GM21529 (cell line): ENCODE measurements around the gene NAA40.

Source experiments
- ATAC-seq: cut with Tn5 transposase; IDR thresholded peaks from one replicate; pipeline ENCODE4 v1.9.1; 2021; ENCODE audit not compliant: unreplicated experiment

The NAA40 gene

DNA sequence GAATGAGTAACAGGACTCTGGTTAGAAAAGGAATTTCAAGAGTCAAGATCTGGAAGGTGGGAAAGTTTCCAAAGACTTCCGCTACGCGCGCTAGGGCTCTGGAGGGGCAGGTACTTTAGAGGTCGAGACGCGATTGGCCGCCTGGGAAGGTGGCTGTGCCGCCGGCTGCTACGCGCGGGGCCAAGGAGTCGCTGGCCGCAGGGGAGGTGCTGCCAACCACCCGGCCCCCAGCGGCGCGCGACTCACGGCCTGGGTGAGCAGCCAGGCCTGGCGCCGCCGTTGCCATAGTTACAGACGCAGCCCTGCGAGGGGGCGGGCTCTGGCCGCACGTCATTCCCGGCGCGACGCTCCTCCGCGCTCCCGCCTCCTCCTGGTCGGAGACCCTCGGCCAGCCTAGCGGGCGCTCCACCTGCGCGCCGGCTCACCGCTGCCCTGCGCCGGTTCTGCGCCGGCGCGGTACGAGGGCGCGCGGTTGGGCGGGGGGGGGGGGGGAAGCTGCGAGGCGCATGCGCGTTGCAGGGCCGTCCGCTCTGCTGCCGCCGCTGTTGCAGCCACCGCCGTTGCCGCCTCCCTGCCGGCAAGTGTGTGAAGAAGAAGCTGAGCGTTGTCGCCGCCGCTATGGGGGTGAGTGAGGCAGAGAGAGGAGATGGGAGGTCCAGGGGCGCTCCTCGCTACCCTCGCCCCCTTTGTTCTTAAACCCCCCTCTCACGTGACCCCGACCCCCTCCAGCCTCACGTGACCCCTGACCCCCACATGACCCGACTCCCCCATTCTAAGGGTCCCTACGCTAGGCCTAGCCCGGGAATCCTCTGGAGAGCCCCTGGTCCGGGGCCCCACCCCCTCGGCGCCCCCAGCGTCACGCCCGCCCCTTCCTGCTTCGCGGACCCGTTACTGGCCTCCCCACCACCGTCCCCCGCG, at the start of gene NAA40:
TSS of gene NAA40 (plus strand) at position 524 of the 918 bp plus-strand sequence. CDS start at position 619, 95 bp downstream.
- ATAC-seq: peak; percentile 86

DNA sequence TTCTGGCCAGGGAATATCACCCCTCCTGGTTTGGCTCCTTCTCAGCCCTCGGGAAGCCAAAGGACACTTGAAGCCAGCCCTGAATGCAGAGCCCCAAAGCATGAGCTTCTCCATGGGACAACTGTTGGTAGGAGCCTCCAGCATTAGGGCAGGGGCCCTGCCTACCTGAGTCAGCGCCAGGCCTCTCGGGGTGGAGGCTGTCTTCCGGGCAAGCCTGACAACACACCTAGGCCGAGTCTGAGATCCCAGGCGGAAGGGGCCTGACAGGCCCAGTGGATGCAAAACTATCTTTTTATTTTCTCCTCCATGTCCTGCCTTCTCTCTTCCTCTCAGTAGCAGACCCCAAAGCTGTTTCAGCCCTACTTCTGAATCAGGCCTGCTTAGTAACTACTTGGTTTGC, 49.5 kb upstream of the NAA40 start:
- ATAC-seq: no peak

DNA sequence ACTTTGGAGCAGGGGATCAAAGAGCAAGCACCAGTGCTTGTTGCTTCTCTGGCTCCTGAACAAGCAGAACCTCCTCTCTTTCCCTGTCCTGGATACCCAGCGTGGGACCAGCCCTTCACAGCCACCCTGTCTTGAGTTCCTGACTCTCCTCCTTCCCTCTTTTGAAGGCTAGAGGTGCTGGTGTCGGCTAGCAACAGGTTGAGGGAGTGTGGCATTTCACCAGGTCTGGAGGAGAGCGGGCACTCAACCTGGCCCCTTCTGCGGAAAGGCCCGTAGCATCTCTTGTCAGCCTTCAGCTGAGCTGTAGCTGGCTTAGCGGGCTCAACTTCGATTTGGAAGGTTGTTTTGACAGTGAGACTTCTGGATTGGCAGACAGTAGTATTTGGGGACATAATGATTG, 48.4 kb upstream of the NAA40 start:
- no peak for ATAC-seq

DNA sequence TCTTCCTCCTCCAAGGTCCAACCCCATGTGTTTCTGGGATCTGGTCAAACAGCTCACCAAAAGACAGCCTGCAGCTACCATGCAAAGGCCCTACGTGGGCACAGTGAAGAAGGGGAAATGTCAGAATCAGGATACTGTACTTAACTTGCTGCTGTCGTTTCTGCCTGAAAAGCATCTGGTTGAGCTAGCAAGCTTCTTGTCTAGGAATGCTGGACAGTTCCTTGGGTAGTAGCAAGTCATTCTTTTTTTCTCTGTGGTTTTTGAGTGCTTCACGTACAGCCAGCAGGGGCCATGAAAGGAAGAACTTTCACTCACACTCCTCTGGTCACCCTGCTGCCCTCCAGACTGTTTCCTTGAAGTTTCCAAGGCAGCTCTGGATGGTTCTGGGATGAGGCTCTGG, 46.6 kb upstream of the NAA40 start:
- ATAC-seq: no peak

DNA sequence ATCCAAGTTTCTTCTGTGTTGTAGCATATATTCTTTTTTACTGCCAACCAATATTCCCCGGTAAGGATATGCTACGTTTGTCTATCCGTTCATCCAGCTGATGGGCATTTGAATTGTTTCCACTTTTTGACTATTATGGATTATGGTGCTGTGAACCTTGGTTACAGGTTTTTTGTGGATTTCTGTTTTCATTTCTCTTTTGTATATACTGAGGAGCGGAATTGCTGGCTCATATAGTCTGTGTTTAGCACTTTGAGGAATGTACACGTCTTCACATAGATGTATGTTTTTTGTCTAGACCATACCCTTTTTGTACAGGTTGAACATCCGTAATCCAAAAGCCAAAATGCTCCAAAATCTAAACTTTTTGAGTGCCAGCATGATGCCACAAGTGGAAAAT, 45.4 kb upstream of the NAA40 start:
- ATAC-seq: no peak

DNA sequence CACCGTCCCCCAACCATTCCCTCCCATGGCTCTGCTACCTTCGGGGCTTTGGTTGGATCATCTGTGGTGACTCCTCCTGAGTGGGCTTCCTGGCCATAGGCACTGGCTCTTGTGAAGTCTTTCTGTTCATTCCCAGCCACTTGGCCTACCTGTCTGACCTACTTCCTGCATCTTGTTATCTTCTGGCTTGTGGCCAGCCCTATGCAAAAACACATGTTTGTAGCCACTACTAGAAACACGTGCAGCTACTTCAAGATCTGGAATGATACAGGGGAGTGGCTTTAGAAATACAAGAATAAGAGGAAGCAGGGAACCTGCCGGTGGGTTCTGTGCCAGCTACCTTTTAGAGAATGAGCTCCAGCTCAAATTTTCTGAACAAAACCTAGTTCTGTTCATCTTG, 42.7 kb upstream of the NAA40 start:
- ATAC-seq: no peak

DNA sequence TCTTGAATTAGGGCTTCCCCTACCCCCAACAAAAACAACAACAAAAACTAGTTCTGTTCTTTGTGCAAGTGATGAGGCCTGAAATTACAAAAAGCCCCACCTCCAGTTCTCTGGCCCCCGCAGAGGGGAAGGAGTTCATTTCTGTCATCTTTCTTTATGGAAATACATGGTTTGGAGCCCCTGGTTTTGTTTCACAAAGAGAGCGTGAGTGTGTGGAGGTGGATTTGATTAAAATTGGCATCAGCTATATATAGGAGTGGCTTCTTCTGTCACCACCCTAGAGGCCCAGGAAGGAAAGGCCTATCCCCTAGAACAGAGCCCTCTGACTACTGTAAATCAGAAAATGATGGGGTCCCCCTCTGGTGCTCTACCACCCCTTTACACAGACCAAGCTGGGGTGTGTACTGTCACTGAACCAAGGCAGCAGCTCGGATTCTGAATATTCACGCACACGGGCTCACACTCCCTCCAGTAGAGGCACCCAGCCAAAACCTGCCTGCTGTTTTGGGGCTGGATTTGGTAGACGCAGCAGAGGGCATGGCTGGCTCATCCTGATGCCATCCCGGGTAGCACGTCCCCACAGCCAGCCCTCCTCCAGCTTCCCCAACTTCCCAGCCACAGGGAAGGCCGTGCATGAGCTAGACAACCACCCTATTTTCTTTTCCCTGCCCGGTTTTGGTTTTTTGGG, 41.2 kb upstream of the NAA40 start:
- ATAC-seq: no peak

DNA sequence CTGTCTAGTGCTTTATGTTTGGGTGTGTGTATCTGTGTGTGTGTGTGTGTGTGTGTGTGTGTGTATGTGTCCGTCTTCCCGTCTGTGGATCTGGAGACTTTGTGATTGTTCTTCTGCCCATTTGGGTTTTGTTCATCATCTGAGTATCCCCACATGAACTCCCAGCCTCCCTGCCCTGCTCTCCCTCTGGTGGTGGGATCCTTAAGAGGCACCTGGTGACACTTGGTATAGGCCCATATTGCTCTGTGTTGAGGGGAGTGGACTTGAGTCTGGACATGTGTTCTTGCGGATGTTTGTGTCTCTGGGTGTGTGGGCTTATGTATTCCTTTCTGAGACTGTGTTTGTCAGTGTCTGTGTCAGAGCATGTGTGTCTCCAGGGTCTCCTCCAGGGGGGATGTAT, 37.1 kb upstream of the NAA40 start:
- ATAC-seq: no peak

DNA sequence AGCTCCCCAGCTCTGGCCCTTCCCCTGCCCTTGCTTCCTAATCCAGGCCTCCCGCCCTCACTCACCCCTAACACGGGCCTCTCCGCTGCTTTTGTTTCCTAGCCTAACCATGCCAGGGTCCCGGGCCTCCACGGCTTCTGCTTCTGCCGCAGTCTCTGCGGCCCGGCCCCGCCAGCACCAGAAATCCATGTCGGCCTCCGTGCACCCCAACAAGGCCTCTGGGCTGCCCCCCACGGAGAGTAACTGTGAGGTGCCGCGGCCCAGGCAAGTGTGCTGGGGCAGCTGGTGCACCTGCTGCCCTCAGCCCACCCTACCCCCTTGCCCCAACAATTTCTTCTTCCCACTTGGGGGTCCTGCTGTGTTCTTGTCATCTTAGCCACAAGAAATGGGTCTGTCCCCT, 34.9 kb upstream of the NAA40 start:
- no peak for ATAC-seq

DNA sequence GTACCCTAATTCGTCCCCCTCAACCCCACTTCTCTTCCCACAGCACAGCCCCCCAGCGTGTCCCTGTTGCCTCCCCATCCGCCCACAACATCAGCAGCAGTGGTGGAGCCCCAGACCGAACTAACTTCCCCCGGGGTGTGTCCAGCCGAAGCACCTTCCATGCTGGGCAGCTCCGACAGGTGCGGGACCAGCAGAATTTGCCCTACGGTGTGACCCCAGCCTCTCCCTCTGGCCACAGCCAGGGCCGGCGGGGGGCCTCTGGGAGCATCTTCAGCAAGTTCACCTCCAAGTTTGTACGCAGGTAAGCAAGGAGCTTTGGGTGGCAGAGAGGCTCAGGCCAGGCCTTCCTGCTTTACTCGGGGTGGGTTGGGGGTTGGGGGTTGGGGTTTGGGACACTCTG, 34.1 kb upstream of the NAA40 start:
- ATAC-seq: no peak

DNA sequence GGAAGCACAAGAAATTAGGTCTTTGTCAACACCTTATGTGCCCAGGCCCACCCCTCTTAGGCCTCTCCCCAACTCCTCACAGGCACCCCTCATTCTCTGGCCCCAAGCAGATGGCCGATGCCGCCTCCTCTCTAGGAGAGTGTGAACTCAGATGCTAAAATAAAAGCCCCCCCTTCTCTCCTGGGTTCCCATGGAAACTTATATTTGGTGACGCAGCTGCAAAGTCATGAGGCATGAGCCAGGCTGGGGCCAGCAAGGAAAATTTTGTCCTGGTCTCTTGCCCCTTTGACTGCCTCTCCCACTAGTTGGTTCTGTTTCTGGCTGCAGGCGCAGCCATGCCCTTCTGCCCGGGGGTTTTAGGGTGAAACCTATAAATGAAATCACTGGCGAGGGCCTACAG, 33.6 kb upstream of the NAA40 start:
- no peak for ATAC-seq

DNA sequence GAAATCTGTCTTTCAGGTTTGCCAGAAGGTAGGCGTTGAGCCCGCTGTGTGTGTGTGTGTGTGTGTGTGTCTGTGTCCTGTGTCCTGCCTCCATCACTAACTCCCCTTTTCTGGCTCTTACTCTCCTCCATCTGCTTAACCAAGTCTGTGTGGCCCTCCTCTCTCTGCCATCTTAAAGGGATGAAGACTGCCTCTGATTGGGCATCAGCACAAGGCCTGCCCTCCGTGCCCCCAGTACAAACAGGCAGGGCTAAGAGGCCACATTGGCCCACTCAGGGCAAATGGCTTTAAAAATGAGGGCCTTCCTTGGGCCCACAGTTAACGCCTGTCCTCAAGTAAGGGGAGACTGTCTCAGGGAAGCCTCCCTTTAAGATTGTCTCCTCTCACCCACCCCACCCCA, 32.7 kb upstream of the NAA40 start:
- ATAC-seq: no peak

DNA sequence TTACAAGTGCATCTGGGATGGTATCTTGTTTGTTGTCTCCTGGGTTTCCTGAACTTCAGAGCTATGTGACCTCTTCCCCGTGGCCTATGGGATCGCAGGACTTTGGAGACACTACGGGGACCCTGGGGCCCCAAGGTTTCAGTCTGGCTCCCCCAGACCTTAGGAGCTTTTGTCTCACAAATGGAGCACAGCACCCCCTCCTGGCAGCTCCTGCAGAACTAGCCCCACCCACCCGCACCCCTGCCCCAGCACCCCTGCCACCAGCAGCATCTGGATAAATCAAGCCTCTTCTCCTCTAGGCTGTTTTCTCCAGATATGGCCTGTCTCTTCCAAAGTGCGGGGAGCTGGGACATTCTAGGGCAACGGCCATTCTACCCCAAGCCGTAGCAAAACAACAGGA, 32.2 kb upstream of the NAA40 start:
- no peak for ATAC-seq

DNA sequence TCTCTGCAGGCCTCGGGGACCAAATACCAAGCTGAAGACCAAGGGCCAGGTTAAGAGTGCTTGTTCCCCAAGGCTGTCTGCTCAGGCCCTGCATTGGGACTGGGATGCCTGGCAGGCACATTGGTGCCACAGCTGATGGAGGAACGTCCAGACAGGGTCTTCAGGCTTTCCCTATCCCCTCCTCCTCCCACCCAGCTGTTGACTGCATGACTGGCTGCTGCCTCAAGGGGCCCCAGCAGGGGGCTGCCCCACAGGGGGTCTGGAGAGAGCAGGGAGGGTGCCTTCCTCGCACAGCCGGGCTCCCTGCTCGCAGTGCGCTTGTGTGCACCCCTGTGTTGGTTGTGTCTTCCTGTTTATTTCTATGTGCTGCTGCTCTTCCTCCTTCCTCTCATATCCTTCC, 31.7 kb upstream of the NAA40 start:
- no peak for ATAC-seq

DNA sequence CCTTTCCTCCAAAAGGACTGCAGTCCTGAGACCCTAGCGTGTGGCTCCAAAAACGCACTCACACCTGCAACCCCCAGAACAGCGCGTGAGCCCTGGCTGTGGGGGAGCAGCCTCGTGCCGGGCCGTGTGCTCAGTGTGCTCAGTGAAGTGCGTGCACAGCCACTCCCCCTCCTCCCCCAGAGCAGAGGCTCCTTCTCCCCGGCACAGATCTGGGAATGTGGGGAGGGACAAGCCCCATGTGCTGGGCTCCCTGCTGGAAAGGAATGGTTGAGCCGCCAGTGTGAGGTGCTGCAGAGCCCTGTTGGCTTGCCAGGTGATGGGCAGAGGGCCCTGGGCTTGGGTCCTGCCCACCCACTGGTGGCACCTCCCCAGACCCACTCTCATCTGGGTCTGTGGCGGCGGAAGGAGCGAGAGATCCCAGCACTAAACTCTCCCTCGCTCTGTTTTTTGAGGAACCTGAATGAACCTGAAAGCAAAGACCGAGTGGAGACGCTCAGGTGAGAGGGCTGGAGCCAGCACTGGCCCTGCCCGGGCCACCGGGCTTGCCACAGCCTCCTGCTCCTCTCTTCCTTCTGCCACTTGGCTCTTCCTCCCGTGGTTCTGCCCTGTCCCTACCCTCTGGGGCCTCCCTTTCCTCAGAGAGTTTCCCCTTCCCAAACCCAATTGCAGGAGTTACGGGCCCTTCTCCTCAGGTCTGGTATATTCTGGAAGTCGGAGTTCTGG, 30.8 kb upstream of the NAA40 start:
- ATAC-seq: no peak

DNA sequence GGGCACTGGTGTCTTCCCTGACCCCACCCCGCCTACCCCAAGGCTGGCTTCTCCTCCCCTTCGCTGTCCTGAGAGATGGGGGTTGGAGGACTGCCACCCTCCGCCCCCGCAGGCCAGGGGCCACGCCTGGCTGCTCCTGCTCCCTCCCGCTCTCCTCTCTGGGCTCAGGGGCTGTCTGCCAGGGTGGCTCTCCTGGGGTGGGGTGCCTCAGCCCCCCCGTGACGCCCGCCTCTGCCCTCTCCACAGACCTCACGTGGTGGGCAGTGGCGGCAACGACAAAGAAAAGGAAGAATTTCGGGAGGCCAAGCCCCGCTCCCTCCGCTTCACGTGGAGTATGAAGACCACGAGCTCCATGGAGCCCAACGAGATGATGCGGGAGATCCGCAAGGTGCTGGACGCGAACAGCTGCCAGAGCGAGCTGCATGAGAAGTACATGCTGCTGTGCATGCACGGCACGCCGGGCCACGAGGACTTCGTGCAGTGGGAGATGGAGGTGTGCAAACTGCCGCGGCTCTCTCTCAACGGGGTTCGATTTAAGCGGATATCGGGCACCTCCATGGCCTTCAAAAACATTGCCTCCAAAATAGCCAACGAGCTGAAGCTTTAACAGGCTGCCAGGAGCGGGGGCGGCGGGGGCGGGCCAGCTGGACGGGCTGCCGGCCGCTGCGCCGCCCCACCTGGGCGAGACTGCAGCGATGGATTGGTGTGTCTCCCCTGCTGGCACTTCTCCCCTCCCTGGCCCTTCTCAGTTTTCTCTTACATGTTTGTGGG, 30.0 kb upstream of the NAA40 start:
- ATAC-seq: no peak

DNA sequence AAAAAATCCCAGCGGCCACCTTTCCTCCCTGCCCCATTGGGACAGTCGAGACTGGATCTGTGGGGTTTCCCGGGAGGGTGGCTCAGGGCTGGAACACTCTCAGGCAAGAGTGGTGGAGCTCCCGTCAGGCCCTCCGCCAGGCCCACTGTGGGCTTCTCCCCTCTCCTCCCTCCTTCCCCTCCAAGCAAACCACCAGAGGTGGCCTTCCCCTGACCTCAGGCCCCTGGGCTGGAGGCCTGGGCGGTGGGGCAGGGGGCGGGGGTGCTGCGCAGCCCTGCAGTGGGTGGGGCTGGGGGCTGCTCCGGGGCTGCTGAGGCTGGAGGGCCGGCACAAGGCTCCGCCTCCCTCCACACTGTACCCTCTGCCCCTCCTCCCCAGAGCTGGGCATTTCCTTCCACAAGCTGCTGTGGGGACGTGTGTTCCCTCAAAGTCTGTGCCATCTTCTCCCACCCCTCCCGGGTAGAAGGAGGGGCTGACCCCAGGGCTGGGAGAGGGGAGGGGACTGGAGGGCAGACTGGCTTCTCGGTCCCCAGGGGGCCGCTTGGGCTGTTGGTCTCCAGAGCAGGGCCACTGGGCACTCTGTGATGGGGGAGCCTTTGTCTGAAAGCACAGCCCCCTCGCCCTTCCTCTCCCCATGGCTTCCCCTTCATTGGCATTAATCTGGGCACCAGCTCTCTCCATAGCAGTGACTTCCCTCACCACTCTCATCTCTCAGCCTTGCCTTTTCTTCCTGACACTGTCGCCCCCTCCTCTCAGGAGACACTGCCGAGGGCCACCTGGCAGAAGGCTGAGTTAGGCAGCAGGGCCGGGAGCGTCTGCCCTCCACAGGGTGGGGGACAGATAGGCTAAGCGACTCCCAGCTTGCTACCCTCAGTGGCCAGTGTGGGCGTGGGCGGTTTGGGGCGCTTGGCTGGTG, 29.0 kb upstream of the NAA40 start:
- ATAC-seq: no peak

DNA sequence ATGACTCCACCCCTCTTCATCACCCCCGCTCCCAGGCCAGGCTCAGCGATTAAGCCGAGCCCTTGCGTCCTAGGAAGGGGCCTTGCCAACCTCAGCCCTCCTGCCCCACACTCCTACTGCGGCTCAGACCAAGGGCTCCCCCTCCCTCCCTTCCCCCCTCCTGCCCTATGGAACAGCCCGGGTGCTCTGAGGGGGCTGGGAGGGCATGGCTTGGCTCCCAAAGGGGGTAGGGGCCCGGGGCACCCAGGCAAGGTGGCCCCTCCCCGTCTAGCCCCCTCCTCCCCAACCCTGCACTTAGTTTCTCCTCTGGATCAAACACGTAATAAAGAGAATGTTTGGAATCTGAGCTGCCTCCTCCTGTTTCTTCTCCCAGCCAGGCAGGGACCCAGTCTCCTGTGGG, 28.1 kb upstream of the NAA40 start:
- no peak for ATAC-seq

DNA sequence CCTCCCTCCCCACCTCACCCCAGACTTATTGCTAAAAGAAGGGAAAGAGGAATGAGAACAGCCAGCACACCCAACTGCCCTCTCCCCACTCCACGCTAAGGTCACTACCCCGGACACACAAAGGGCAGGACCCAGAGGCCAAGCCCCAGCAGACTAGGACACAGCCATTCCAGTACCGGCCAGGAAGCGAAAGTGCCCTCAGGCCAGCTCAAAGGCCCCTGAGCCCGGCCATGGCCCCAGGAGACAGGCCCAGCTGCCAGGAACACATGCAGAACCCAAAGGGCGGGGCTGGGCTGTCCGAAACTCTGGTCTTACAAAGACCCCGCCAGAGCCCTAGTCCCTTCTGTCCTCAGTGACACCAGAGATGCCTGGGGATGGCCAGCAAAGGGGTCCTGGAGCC, 27.4 kb upstream of the NAA40 start:
- ATAC-seq: no peak

DNA sequence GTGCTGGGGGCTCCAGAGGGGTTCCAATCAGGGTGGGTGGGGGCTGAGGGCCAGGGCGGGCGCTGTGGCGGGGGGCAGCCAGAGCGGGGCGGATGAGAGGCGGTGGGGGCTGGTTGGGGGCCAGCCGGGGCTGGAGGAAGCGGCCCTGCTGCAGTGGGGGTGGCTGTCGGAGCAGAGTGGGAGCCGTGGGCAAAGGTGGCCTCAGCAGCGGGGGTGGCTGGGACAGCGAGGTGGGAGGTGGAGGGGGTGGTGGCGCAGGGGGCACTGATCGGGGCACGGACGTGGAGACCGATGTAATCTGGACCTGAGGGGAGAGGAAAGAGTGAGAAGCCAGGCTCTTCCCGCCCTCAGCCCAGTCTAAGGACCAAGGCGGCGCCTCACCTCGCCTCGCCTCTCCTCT, 26.9 kb upstream of the NAA40 start:
- ATAC-seq: no peak
